ENCODE measurements around the gene PAPOLA.

DNA sequence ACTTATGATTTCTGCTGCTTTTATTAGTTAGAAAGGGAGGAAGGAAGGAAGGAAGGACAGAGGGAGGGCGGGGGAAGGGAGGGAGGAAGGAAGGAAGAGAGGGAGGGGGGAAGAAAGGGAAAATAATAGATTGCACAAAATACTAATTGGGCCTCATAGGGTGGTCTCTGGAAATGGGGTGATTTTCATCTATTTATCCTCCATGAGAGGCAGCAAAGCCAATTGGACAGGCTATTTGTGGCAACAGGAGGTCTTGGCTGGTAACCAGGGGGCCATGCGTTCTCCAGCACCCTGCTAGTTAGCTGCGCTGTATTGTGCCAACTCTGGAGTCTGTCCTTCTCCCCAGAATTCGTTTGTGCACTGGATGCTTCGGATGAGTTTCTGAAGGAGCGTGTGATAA is 24.1 kb upstream of the PAPOLA start:
- TF ChIP-seq POLR2A (IDR thresholded peaks at IDR 0.05) (no peak), CTCF (IDR thresholded peaks at IDR 0.05) (no peak)

Data from breast epithelium (tissue), 3 donors.